H1 (cell line): ENCODE results near the gene DEDD. TPM values are rescaled to one million over a fixed set of nuclear protein-coding genes. Genes with fewer than 3 reads are reported as not detected.

ENCODE experiments used
- CTCF ChIA-PET: fragments of 300-600 bp; sonication (Branson Sonifier 250); formaldehyde crosslinking; loops from one replicate; lab custom pipeline; 2021; ENCODE audit not compliant: partially characterized antibody; lab: Charles Lee
- POLR2A ChIA-PET: fragments of 300-600 bp; sonication (Branson Sonifier 250); formaldehyde crosslinking; loops from one replicate; lab custom pipeline; 2021; ENCODE audit warnings: inconsistent platforms; ENCODE audit not compliant: partially characterized antibody; lab: Charles Lee
- DNase-seq, 2 experiments: peaks; one replicate each; pipeline versions ENCODE4 v3.0.0 to v3.0.0-alpha.2; 2010 to 2022; ENCODE audit warnings: low spot score in 2 of 2, low read depth in 1 of 2, mixed read lengths in 1 of 2
- FAIRE-seq: peaks from 2 replicates; lab custom pipeline; 2011; peaks lifted over from hg19 to GRCh38; lab: Jason Lieb, UNC
- H2AFZ ChIP-seq: 2 replicates; pipeline ENCODE4 v1.8.1; 2012; ENCODE audit warnings: low read length, inconsistent platforms
- H2AK5ac ChIP-seq: 2 replicates; pipeline ENCODE4 v1.6.1; 2013; ENCODE audit warnings: low read depth, low read length
- H2BK120ac ChIP-seq: replicated peaks from 2 replicates; pipeline ENCODE3; 2013; ENCODE audit warnings: low read depth, low read length, inconsistent platforms
- H2BK12ac ChIP-seq: 2 replicates; pipeline ENCODE4 v1.6.1; 2013; ENCODE audit warnings: low read depth, low read length
- H2BK15ac ChIP-seq: 2 replicates; pipeline ENCODE4 v1.6.1; 2013; ENCODE audit warnings: low read length
- H2BK20ac ChIP-seq: 2 replicates; pipeline ENCODE4 v1.6.1; 2013; ENCODE audit warnings: low read length
- H2BK5ac ChIP-seq: 2 replicates; pipeline ENCODE4 v1.6.1; 2013; ENCODE audit warnings: low read depth, low read length
- H3K14ac ChIP-seq: 2 replicates; pipeline ENCODE4 v1.6.1; 2013; ENCODE audit warnings: inconsistent platforms; ENCODE audit not compliant: insufficient read length
- H3K18ac ChIP-seq: 2 replicates; pipeline ENCODE4 v1.6.1; 2013; ENCODE audit warnings: low read length; ENCODE audit errors: extremely low read depth
- H3K23ac ChIP-seq: 2 replicates; pipeline ENCODE4 v1.6.1; 2013; ENCODE audit warnings: inconsistent platforms; ENCODE audit not compliant: insufficient read length
- H3K23me2 ChIP-seq: 2 replicates; pipeline ENCODE4 v1.6.1; 2013; ENCODE audit warnings: low read depth, low read length
- H3K27ac ChIP-seq: 2 replicates; pipeline ENCODE4 v1.6.1; 2011; ENCODE audit warnings: low read depth, low read length, inconsistent platforms
- H3K27me3 ChIP-seq, 4 experiments: replicated peaks in 1 of 4; 1 replicate in 1 of 4; 2 replicates in 3 of 4; pipeline versions ENCODE4 v1.6.1 to v1.8.1; 2011 to 2013; ENCODE audit warnings: low read length in 3 of 4, mild to moderate bottlenecking in 3 of 4, inconsistent platforms in 2 of 4, mixed read lengths in 2 of 4, moderate library complexity in 1 of 4; ENCODE audit not compliant: control insufficient read depth in 3 of 4, insufficient read depth in 3 of 4; ENCODE audit errors: extremely low read depth in 1 of 4
- H3K36me3 ChIP-seq, 4 experiments: 2 replicates each; pipeline versions ENCODE4 v1.6.1 to v1.8.1; 2011 to 2013; ENCODE audit warnings: mild to moderate bottlenecking in 4 of 4, low read length in 3 of 4, moderate library complexity in 2 of 4, control low read depth in 1 of 4, inconsistent platforms in 1 of 4; ENCODE audit not compliant: insufficient read depth in 4 of 4, control insufficient read depth in 2 of 4
- H3K4ac ChIP-seq: replicated peaks from 2 replicates; pipeline ENCODE3; 2013; ENCODE audit warnings: low read length, low read depth, mixed read lengths, inconsistent platforms; ENCODE audit not compliant: insufficient read length
- H3K4me1 ChIP-seq, 4 experiments: replicated peaks in 1 of 4; 1 replicate in 1 of 4; 2 replicates in 3 of 4; pipeline versions ENCODE4 v1.6.1 to v1.8.1; 2011 to 2013; ENCODE audit warnings: low read length in 3 of 4, inconsistent platforms in 2 of 4, mixed read lengths in 1 of 4; ENCODE audit not compliant: insufficient read depth in 4 of 4, control insufficient read depth in 3 of 4
- H3K4me2 ChIP-seq, 2 experiments: 2 replicates each; pipeline versions ENCODE4 v1.6.1 to v1.8.1; 2011 to 2013; ENCODE audit warnings: low read depth in 2 of 2, low read length in 2 of 2, control low read depth in 1 of 2, inconsistent platforms in 1 of 2, mild to moderate bottlenecking in 1 of 2; ENCODE audit not compliant: insufficient read depth in 1 of 2
- H3K4me3 ChIP-seq, 4 experiments: fragments of 200-600, 300-600 bp in 1 of 4; sonication (generic), shearing (Covaris generic), sonication (Bioruptor Twin) in 1 of 4; 2 replicates each; pipeline versions ENCODE4 v1.5.1 to v1.8.1; 2011 to 2016; ENCODE audit warnings: low read length in 4 of 4, low read depth in 3 of 4, control low read depth in 2 of 4, inconsistent platforms in 2 of 4, mild to moderate bottlenecking in 2 of 4, mixed read lengths in 1 of 4, moderate library complexity in 1 of 4; ENCODE audit not compliant: insufficient read depth in 2 of 4; ENCODE audit errors: extremely low read depth in 1 of 4
- H3K56ac ChIP-seq: replicated peaks from 2 replicates; pipeline ENCODE3; 2013; ENCODE audit warnings: low read depth, mild to moderate bottlenecking, mixed read lengths, low read length, inconsistent platforms; ENCODE audit not compliant: insufficient read length
- H3K79me1 ChIP-seq: 2 replicates; pipeline ENCODE4 v1.6.1; 2013; ENCODE audit warnings: low read depth, low read length, control low read depth
- H3K79me2 ChIP-seq, 2 experiments: 2 replicates each; pipeline versions ENCODE4 v1.6.1 to v1.8.1; 2012 to 2013; ENCODE audit warnings: low read length in 2 of 2, mild to moderate bottlenecking in 2 of 2, inconsistent platforms in 1 of 2; ENCODE audit not compliant: insufficient read depth in 2 of 2, control insufficient read depth in 1 of 2
- H3K9ac ChIP-seq, 4 experiments: replicated peaks in 1 of 4; 1 replicate in 1 of 4; 2 replicates in 3 of 4; pipeline versions ENCODE4 v1.6.1 to v1.8.1; 2011 to 2013; ENCODE audit warnings: low read depth in 3 of 4, low read length in 3 of 4, control low read depth in 2 of 4, mild to moderate bottlenecking in 2 of 4, moderate library complexity in 2 of 4, inconsistent platforms in 1 of 4; ENCODE audit errors: extremely low read depth in 1 of 4
- H3K9me3 ChIP-seq, 2 experiments: 2 replicates each; pipeline versions ENCODE4 v1.6.1 to v1.8.1; 2012 to 2013; ENCODE audit warnings: mild to moderate bottlenecking in 2 of 2, moderate library complexity in 2 of 2, control low read depth in 1 of 2, inconsistent platforms in 1 of 2, low read depth in 1 of 2, low read length in 1 of 2, mixed read lengths in 1 of 2; ENCODE audit not compliant: insufficient read depth in 2 of 2
- H4K20me1 ChIP-seq, 2 experiments: replicated peaks in 1 of 2; 2 replicates each; pipeline versions ENCODE3 to v1.8.1; 2011 to 2013; ENCODE audit warnings: inconsistent platforms in 2 of 2, low read length in 2 of 2, mild to moderate bottlenecking in 1 of 2; ENCODE audit not compliant: insufficient read depth in 2 of 2, control insufficient read depth in 1 of 2
- H4K5ac ChIP-seq: 2 replicates; pipeline ENCODE4 v1.6.1; 2013; ENCODE audit warnings: low read length, low read depth, mixed read lengths, inconsistent platforms; ENCODE audit not compliant: insufficient read length
- H4K8ac ChIP-seq: 2 replicates; pipeline ENCODE4 v1.8.0; 2013; ENCODE audit warnings: mild to moderate bottlenecking, moderate library complexity, low read length, inconsistent platforms; ENCODE audit not compliant: insufficient read depth; ENCODE audit errors: extremely low read depth
- H4K91ac ChIP-seq: replicated peaks from 2 replicates; pipeline ENCODE3; 2013; ENCODE audit warnings: low read length, mixed read lengths, inconsistent platforms; ENCODE audit not compliant: insufficient read length
- BACH1 ChIP-seq: IDR thresholded peaks from 2 replicates; pipeline ENCODE4 v1.6.1; 2012; ENCODE audit warnings: low read length, improper control_type of control experiment
- CBX5 ChIP-seq: fragments of 300-800, 300-1000 bp; sonication (generic); IDR thresholded peaks from 2 replicates; pipeline ENCODE4 v1.7.1; 2016; ENCODE audit warnings: antibody characterized with exemption, low read length, low read depth
- CEBPB ChIP-seq: IDR thresholded peaks from 2 replicates; pipeline ENCODE4 v1.6.1; 2012; ENCODE audit warnings: low read depth, low read length
- EGR1 ChIP-seq: IDR thresholded peaks from 2 replicates; pipeline ENCODE4 v1.6.1; 2011; ENCODE audit warnings: low read depth, low read length, borderline replicate concordance
- GTF2F1 ChIP-seq: IDR thresholded peaks from 2 replicates; pipeline ENCODE4 v1.6.1; 2012; ENCODE audit warnings: low read depth, low read length, improper control_type of control experiment, borderline replicate concordance
- JUN ChIP-seq: IDR thresholded peaks from 2 replicates; pipeline ENCODE4 v1.6.1; 2011; ENCODE audit warnings: low read depth, mild to moderate bottlenecking, improper control_type of control experiment, low read length
- JUND ChIP-seq: IDR thresholded peaks from 2 replicates; pipeline ENCODE4 v1.6.1; 2011; ENCODE audit warnings: mild to moderate bottlenecking, improper control_type of control experiment, low read length
- POLR2A ChIP-seq, 2 experiments: IDR thresholded peaks; 1 replicate in 1 of 2; 2 replicates in 1 of 2; pipeline ENCODE4 v1.6.1; 2011; ENCODE audit warnings: low read depth in 2 of 2, low read length in 2 of 2, mild to moderate bottlenecking in 2 of 2; ENCODE audit errors: control extremely low read depth in 1 of 2
- POU5F1 ChIP-seq: IDR thresholded peaks from 2 replicates; pipeline ENCODE4 v1.6.1; 2011; ENCODE audit warnings: low read depth, mild to moderate bottlenecking, low read length, moderate library complexity
- SIRT6 ChIP-seq: IDR thresholded peaks from one replicate; pipeline ENCODE4 v1.7.1; 2012; ENCODE audit warnings: low read length, inconsistent platforms
- SIX5 ChIP-seq: IDR thresholded peaks from 2 replicates; pipeline ENCODE4 v1.6.1; 2011; ENCODE audit warnings: mild to moderate bottlenecking, low read depth, low read length
- TAF1 ChIP-seq: IDR thresholded peaks from 2 replicates; pipeline ENCODE4 v1.6.1; 2011; ENCODE audit warnings: mild to moderate bottlenecking, low read depth, low read length
- YY1 ChIP-seq: IDR thresholded peaks from 2 replicates; pipeline ENCODE4 v1.6.1; 2011; ENCODE audit warnings: low read depth, mild to moderate bottlenecking, low read length
- ZNF274 ChIP-seq: IDR thresholded peaks from 2 replicates; pipeline ENCODE4 v1.7.0; 2012; ENCODE audit warnings: low read length, borderline replicate concordance; ENCODE audit errors: extremely low read depth
- WGBS, 2 experiments: shearing (Covaris generic) in 1 of 2; methylation state at CpG; one replicate each; pipeline versions ENCODE4 v1.1.6 to v1.1.7; 2013 to 2015; ENCODE audit warnings: low lambda C conversion rate in 2 of 2, mixed read lengths in 2 of 2, inconsistent platforms in 1 of 2, low coverage in 1 of 2, missing lambda C conversion rate in 1 of 2; ENCODE audit not compliant: insufficient replicate concordance in 2 of 2, insufficient coverage in 1 of 2, insufficient read length in 1 of 2; ENCODE audit errors: extremely low coverage in 1 of 2, missing lambda C conversion rate in 1 of 2; 5-methylcytosine and 5-hydroxymethylcytosine counted together
- polyA plus RNA-seq, 7 experiments: library from polyadenylated mRNA; depleted of rRNA in 3 of 7; stranded (reverse) in 5 of 7; unstranded in 2 of 7; fragments of >200 nt in 5 of 7; fragments of 200-250 nt in 2 of 7; gene quantifications; 1 replicate in 5 of 7; 2 replicates in 1 of 7; 4 replicates in 1 of 7; pipeline versions ENCODE4 v1.2.1 to v1.2.3, GENCODE V29; 2011 to 2013; ENCODE audit warnings: missing spikeins in 2 of 7, mixed read lengths in 2 of 7
- total RNA-seq: library from RNA; stranded (reverse); fragmentation: NEBNext Ultra II Directional; extraction: Animal tissue kit (Norgen Biotek cat#: 25700); gene quantifications from 2 replicates; pipeline ENCODE4 v1.2.1, GENCODE V29; 2021

DEDD gene
- total and polyA plus RNA-seq, 2 of the 8 experiments (the other 6 are each of a cell fraction or from before 2014, with no cell fraction given) = 42.6 to 55.9 TPM

GRCh38 chr1:161128591-161129420, 3.7 kb downstream of the DEDD start:
- no peak overlapping the region for H3K4me3 ChIP-seq
- H2BK15ac ChIP-seq = no peak overlapping the region
- H2BK12ac ChIP-seq = no peak overlapping the region
- H3K27ac ChIP-seq = no peak overlapping the region
- H3K56ac ChIP-seq = no peak overlapping the region
- no peak overlapping the region for H2AK5ac ChIP-seq
- H3K4ac ChIP-seq = no peak overlapping the region
- no peak overlapping the region for H2BK5ac ChIP-seq
- H3K9me3 ChIP-seq = no peaks in the 10 kb centered on the region
- POLR2A ChIA-PET = interaction anchor here (1.8 kb wide), 1 partner anchor 8 kb away, joined by 6 read pairs; no protein-coding TSS in a partner anchor
- H3K27me3 ChIP-seq = no peaks in the 10 kb centered on the region
- H2AFZ ChIP-seq = no peak overlapping the region
- no peaks in the 10 kb centered on the region; a peak in 1 of 7 replicates for H3K4me1 ChIP-seq
- FAIRE-seq (no peak), DNase-seq (no peak)
- H3K4me2 ChIP-seq = no peak overlapping the region
- 91% methylated on average over 4 of the region's 4 CpGs; no CpG with 5 or more reads in 1 of the 2 experiments for WGBS, 2 experiments
- no peak overlapping the region for H4K8ac ChIP-seq
- H2BK120ac ChIP-seq = no peak overlapping the region
- no peak overlapping the region for H4K5ac ChIP-seq
- H3K79me2 ChIP-seq = peaks cover 0 to 60% of the 10 kb centered on the region in 2 experiments; a peak in 3 of 4 replicates
- peaks cover 2 to 49% (median 15%) of the 10 kb centered on the region in 4 experiments; a peak in 7 of 8 replicates for H3K36me3 ChIP-seq
- CTCF ChIA-PET = interaction anchor here (0.6 to 1.1 kb wide), 2 partner anchors 11 to 13 kb away, joined by 3 to 4 read pairs; no protein-coding TSS in a partner anchor
- H3K79me1 ChIP-seq = peaks cover 6% of the 10 kb centered on the region
- H3K23ac ChIP-seq = no peak overlapping the region
- no peak overlapping the region for H3K18ac ChIP-seq
- no peak overlapping the region for H3K14ac ChIP-seq
- H3K9ac ChIP-seq = no peak overlapping the region
- H2BK20ac ChIP-seq = no peak overlapping the region
- H3K23me2 ChIP-seq = peaks cover 9% of the 10 kb centered on the region
- peaks cover 2 to 11% of the 10 kb centered on the region in 2 experiments for H4K20me1 ChIP-seq
- no peak overlapping the region for H4K91ac ChIP-seq
- TF ChIP-seq EGR1 (no peak), BACH1 (no peak), TAF1 (no peak), POLR2A (IDR thresholded peaks at IDR 0.05; ENCODE audit: control extremely low read depth in 1 of 2, low read depth in 2 of 2, low read length in 2 of 2) (no peak), YY1 (no peak), JUN (no peak), GTF2F1 (no peak), ZNF274 (no peak), SIX5 (no peak), POU5F1 (no peak), JUND (no peak), CBX5 (no peak), CEBPB (no peak), SIRT6 (no peak)
